HG02623 (cell line): ENCODE results near the gene RUNX3.

Experiments
- ATAC-seq: cut with Tn5 transposase; IDR thresholded peaks from one replicate; pipeline ENCODE4 v1.9.1; 2021; ENCODE audit warnings: moderate library complexity; ENCODE audit not compliant: unreplicated experiment

RUNX3 gene

DNA sequence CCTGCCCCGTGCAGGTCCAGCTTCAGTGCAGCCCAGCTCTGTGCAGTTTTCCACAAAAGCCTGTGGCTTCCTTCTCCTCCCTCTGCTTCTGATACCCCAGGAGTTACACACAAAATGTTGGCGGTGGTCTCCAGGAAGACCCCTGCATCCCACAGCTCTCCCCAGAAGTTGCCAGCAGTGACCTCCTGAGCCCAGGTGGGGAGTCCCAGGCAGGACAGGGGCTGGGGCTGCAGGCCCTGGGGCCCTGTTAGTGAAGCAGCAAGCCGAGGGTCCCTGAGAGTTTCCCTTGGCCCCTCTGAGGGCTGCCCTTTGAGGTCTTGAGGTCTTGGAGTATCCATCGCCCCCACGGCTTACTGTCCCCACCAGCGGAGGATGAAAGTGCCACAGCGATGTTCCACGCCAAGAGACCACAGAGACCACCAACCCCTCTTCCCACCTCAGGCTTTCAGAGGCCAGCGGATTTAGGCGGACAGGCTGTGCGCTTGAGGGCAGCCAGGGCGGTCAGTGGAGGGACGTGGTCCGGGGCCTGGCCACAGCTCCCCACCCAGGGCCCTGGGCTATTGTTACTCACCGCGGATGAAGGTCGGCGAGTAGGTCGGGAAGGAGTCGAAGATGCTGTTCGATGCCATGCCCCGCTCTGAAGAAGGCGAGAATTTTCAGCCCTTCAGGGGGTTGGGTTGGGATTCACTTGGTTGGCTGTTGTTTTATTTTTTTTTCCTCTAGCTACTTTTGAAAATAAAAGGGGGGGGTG, 34.0 kb upstream of the RUNX3 start:
- no peak for ATAC-seq

DNA sequence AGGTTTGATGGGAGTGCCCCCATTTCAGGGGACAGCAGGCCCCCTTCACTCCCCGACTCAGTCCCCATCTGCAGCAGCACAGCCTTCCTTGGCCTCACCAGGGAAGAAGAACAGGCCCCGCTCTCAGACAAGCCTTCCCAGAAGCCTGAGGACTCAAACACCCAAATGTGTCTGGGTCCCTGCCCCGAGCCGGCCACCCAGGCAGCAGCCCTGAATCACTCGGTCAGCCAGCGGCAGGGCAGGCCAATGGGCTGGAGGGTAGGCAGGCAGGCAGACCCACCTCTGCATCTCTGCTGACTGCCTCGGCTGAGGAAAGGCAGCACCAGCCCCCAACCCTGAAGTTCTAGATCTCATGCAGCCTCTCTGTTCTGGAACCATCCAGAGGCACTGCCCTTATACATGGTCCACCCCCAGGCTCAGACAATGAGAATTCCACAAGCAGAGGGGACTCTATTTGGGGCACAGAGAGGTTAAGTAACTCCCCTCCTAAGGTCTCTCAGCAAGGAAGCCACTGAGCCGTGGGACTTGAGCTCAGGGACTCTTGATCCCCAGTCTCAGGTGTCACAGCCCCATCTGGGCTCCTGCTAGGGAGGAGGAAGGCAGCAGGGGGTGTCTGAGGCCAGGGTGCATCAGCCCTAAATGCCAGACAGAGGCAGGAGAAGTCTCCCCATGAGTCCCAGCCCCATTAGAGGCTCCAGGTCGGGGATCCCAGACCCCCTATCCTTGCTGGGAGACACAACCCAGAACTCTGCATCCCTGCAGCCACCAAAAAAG, 33.2 kb upstream of the RUNX3 start:
- no peak for ATAC-seq

DNA sequence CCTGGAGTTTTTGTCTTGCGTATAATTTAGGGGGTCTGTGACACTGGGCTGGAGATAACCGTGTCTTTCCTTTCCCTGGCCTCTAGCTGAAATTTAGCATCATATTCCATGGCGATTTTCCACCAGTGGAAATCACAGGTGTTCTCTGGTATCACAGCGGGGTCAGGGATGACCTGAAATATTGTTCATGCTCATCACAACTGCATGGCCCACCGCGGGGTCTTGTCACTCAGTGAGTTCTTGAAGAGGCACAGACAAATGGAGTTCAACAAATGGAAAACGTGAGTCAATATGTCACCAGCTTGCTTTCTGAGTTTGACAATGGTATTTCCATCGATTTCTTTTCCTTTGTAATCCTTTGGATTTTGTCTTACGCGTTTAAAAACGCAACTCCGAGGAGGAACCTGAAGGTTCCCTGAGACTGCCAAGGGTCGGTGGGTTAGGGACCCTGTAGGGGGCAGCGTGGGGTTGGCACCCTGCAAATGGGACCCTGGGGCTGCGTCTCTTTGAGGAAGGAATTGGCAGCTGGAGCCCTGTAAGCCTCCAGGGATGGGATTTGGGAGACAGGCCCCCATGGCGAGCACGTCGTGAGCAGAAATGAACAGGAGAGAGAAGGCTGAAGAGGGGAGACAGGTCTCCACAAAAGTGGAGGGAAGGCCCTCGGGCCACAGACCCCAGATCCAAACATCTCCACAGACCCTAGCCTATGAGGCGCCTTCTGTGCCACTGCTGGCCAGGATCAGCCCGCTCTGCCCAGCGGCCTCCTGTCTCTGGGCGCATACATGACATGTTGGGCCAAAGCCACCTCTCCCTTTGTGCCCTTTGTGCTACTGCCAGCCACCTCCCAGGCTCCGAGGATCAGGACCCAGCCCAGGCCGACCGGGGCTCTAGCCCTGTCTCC, 32.1 kb upstream of the RUNX3 start:
- no peak for ATAC-seq

DNA sequence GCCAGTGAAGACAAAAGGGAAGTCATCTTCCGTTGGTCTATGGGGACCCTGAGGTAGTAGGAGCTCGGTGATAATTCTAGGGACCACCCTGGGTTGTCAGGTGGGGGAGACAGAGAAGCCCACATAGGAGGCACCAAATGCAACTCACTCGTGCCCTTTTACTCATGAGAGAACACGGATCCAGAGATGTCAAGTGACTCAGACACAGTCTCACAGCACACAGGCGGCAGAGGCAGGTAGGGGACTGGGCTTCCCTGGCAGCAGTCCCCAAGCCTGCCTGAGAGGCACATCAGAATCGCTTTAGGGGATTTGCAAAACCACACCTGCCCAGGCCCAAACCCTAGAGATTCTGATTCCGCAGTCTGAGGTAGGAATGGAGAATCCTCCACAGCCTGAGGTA, 31.3 kb upstream of the RUNX3 start:
- no peak for ATAC-seq

DNA sequence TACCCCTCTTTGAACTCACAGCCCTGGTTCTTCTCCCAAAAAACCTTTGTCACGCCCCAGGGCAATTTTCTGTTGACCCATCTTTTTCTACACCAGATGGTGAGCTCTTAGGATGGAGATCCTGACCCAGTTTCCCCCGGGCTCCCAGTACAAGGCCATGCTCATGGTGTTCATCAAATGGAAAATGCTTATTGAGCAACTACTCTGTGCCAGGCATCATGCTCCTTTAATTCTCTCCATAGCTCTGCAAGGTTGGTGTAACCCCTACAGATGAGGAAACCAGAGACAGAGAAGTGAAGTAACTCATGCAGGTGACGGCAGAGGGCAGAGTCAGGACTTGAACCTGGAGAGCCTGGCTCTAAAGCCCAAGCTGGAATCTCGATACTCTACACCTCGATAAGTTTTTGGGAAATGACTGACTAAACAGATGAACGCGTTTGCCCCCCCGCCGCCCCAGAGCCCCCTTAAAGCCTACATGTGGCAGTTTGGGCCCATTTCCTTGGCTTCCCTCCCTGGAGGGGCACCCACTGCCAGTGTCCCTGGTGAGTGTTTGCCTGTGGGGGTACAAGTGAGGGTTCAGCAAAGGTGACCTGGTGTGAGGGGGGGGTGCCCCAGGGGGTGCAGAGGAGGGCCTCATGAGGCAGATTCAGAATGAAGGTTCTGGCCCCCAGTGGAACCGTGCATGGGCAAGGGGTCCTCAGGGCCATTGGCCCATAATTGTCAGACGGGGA, 30.2 kb upstream of the RUNX3 start:
- ATAC-seq, result no peak

DNA sequence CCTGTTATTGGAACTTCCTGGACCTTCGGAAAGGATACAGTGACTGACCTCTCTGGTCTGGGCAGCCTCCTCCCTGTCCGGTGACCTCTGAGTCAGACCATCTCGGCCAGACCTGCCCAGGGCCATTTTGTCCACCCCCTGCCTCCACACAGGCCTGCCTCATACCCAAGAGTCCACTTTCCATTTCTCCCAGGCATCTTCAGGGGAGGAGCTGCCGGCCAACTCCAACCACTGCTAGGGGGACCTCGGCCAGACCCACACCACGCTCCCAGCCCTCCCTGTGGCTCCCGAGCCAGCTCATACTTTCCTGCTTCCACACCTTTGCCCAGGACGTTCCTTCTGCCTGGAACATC, 29.5 kb upstream of the RUNX3 start:
- ATAC-seq, result no peak

DNA sequence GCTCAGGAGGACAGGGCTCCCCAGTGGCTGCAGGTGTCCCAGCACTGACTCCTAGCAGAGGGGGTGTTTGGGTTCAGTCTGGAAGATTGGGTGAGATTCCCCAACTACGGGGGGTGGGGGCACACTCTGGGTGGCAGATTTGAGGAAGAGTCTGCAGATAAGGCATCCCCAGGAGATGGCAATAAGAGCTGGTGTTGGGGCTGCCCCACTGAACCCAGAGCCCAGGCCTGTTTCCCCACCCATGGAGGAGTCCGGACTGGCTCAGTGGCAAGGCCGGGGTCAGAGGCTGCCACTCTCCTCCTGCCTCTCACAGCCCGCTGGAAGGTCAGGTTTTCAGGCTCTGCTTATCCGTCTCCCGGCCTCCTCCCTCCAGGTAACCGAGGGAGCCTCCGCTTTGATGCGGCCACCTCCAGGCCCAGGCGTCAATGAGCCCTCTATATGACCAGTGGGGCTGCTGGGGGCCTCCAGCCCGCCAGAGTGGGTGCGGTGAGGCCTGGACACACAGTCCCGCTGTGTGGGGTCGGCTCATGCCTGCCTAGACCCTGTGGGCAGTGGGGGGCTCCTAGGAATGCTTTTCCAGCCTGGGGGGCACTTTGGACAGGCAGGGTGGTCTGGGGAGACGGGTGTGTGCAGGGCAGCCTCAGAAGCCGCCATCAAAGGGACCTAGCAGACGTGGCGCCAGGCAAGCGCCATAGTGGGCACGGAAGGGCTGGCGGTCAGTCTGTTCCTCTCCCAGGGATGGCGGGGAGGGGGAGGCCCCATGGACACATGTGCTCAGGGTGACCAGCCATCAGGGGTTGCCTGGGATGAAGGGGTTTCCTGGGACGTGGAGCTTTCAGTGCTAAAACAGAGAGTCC, 28.9 kb upstream of the RUNX3 start:
- no peak for ATAC-seq

DNA sequence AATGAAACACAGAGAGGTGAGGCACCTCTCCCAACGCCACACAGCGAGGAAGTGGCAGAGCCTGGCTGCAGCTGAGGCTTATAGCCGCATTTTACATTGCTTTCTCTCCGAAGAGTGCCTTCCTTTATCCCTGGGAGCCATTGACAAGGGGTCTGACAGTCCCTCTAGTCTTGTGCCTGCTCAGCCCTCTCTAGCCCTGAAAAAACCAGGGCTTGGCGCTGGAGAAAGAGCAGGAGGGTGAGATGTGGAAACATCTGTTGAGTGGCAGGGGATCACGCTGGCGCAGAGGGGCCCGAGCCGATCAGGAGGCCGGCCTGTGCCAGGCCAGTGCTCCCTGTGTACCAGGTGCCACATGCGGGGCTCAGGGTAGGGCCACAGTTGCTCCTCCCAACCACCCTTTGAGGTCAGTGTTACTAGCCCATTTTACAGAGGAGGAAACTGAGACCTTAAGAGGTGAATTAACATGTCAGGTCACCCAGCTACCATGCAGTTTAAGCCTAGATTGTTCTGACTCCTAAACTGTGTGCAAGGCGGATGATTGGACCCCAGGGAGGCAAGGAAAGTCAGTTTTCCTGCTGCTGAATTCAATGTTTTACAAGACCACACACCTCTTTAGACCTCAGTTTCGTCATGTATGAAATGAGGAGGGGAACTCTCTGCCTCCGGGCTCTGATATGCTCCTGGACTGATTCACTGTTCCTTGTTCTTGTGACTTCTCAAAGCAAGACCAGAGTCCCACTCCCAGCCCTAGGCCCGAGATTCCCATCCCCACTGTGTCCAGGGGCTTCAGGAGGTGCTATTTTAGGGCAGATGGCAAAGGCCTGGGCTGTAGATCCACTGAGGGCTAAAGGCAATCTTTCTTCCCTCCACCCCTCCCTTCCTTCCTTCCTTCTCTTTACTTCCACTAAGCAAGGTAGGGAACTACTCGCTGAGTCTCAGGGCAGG, 28.0 kb upstream of the RUNX3 start:
- ATAC-seq, result no peak

DNA sequence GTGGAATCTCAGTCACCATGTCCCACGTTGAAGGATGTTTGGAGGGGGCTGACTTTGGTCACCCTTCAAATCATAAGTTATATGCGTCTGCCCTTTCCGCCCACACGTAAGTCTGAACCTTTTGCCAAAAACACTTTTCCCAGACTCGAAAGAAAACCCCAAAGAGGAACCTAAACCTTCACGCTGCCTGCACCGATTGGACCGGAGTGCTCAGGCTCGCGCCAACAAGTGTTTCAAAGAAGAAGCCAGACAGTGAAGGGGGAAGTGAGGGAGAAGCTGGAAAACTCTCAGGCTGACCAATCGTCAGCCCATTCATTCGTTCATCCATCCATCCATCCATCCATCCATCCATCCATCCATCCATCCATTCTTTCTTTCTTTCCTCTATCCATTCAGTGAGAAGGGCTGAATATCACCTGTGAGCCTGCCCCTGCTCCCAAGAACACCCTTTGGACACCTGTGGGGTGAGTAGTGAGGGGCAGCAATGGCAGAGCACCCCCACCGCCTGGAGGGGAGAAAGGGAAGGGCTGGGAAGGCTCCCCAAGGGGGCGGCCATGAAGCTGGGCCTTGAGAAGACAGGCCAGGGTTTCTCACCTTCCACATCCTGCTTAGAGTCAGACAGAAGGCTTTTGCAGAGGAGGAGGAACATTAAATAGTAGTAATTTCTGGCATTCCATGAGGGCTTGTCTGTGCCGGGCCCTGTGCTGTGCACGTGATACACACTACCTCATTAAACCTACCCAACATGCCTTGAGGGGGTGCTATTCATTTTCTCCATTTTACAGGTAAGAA, 27.1 kb upstream of the RUNX3 start:
- no peak for ATAC-seq

DNA sequence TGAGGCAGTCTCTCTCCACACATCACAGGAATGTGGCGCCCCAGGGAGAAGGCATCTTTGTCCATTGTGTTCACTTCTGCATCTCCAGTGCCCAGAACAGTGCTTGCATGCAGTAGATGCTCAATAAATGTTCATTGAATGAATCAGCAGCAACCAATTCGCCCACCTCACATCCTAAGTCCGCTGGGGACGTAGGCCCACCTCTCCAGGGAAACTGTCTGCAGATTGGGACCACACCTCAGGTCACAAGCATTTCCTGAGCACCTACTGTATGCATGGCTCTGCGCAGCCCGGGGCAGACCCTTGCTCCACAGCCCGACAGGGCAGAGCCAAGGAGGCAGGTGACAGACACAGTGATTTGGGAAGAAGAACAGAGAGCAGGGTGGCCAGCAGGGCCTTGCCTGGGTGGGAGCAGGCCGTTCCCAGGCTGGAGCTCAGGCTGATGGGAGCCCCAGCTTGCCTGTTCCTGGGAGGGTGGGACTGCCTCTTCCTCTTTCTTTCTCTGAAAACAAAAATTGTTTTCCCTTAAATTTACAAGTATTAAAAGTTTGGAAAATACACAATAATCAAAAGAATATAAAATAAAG, 25.8 kb upstream of the RUNX3 start:
- ATAC-seq, result no peak

DNA sequence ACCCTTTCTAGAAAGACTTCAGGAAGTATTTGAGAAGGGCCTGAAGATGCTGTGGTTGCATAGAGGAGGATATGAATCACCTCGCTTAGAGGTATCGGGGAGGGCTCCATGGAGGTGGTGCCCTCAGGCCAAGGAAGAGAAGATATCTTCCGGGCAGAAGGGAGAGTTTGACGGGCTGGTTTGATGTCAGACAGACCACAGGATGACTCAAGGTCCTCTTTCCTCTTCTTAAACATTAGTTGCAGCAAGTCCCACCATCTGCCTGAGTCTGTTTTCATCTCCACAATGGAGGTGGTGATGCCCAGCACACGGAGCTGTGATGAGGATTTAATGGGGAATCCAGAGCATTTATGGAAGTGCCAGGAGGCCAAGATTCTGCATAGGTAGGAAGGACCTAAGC, 25.1 kb upstream of the RUNX3 start:
- peak; percentile 50 for ATAC-seq

DNA sequence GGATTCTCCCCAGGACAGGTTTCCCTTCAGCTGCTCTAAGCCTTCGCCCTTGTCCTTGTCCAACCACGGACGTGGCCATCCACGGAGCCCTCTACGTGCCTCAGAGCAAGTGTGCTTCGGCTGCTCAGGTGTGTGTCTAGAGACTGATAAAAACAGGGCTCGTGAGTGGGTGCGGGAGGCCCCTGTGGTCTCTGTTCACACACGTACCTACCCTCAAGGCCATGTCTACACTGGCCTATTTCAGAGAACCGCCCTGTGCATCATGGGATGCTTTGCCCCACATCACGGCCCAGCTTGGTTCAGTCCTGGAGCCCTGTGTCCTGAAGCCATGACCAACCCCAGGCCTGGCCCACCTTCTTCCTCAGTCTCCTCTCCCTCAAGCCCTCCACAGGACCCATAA, 24.6 kb upstream of the RUNX3 start:
- no peak for ATAC-seq

DNA sequence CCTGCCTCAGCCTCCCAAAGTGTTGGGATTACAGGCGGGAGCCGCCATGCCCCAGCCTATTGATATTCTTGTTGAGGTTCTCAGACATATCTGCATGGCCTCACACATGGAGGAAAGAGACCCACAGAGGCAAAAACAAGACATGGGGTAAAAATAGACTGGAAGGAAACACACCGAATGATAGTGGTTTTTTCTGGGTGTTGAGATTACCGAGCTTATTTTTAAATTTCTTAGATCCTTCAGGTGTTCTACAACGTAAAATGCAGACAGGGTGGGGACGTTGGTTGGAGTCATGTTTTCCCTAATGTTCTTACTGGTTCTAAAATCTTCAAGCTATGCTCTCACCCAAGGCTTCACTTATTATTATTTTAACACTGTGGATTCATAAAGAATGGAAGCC, 23.9 kb upstream of the RUNX3 start:
- ATAC-seq, result no peak

DNA sequence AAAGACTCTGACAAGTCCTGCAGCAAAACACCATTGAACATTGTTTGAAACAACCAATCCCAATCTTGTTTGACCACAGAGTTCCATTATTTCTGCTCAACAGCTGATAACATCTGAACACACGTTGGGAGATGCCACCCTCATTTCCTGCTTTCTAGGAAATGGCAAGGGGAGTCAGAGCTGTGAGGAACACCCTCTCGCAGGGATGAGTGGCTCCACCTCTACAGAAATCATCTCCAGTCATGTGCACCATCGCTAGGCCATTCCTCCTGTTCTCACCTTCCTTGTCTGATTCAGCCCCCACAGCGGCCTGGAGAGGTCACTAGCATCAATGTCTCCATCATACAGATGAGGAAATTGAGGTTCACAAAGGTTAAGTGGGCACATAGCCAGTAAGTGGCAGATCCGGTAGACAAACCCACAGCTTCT, 22.4 kb upstream of the RUNX3 start:
- no peak for ATAC-seq

DNA sequence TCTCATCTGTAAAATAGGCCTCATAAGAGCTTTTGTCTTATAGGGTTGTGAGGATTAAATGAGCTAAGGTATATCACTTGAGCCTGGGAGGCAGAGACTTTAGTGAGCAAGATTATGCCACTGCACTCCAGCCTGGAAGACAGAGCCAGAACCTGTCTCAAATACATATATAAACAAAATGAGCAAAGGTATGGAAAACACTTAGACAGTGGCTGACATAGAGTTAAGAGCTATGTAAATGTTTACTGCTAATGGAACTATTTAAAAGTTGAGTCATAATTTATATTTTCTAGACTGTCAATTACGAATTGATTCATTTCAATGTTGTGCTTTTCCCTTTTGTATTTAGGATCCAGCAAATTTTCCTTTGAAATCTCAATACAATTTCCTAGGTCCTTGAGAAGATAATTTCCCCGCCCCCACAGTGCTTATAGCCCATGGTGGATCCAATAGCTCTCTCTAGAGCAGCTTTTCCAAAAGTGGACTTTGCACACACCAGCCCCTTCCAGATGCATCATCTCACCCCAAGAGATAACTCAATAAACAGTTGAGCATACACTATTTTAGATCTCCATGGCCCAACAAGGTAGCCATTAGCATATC, 21.8 kb upstream of the RUNX3 start:
- no peak for ATAC-seq

DNA sequence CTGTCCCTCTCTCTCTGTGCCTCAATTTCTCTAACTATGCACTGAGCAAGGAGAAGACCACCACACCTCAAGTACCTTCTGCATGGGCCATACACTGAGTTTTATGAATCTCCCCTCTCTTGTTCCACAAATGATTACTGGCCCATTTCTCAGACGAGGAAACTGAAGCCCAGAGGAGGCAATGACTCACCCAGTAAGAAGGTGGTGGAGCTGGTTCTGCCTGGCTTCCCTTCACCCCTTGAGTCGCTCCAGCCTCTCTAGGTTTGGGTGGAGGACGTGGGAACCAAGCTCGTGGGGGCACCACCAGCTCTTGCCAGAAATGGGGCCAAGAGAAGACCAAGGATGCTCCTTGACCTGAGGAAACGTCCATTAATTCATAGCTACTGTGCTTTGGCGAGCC, 21.3 kb upstream of the RUNX3 start:
- ATAC-seq, result no peak

DNA sequence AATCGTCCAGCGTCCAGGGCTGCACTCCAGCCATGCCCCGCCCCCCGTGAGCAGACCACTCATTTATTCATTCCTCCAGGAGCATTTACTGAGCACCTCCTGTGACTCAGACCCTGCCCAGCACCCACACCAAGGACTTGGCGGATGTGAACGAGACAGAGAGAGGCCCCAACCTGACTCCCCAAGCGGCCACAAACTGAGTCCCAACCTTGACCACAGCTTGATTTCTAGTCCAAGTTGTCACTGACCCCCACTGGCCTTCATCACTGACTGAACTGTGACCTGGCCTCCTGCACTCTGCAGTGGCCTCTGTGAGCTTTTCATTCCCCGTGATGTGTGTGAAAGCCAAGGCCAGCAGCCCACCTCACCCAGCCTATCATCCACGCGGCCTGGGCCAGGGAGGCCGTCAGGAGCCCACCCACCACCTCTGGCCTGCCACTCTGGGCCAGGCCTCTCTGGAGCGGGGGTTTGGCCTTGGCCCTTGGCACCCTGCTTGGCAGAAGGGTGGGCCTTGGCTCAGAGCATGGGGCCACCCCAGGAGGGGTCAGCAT, 19.3 kb upstream of the RUNX3 start:
- ATAC-seq, result no peak
